Hematopoietic multipotent progenitor cell treated with erythropoietin and hydrocortisone succinate and interleukin-3 and kit ligand, for 6 days (in vitro differentiated cells): ENCODE data around the gene HOPX.
"Not testable (repeated sequence)": the region's sequence is repeated elsewhere in the genome, so short reads cannot be mapped to it uniquely, and the experiment has no call there.

Experiments used
- DNase-seq: peaks from one replicate; pipeline ENCODE4 v3.0.0-alpha.2; 2015

Gene HOPX

DNA sequence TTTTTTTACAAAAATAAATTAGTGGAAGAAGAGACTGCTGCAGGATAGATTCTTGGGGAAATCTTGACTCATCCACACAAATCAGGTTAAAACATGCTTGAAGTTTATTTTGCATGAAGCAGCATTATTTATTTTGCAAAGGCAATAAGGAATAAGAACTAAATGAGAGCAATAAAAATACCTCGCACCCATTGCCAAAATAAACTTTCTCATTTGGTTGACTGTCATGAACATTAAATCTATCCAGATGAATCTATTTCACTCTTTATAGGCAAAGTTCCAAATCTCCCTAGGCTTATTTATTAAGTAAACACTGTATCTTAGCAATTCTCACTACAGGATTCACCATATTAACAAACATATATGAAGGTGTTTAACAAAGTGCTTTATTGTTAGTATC is 58.9 kb downstream of the HOPX start:
- no peak for DNase-seq

DNA sequence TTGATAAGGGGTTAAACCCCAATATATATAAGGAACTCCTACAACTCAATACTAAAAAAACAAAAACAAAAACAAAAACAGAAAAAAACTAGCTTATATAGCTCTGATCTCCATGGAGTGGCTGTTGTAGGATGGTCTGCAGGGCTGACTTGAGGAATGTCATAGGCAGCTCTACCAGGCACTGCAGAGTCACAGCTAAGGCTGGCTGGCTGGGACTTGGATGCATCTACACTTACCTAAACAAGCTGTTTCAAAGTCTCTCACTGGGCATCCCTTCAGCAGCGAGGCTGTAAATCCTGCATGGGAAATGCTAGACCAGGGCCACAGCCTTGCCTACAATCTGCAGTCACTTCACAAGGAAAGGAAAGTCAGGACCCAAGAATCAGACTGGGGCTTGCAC is 61.3 kb downstream of the HOPX start:
- DNase-seq = no peak

DNA sequence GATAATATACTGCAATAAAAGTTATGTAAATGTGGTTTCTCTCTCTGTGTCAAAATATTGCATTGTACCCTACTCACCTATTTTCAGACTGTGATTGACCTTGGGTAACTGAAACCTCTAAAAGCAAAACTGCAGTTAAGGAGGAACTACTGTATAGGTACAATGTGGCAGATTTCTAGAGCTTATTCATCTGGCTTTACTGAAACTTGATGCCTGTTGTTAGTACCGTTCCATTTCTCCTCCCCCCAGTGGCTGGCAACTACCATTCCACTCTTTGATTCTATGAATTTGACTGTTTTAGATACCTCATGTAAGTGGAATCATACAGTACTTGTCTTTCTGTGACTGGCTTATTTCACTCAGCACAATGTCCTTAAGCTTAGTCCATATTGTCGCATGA is 61.9 kb downstream of the HOPX start:
- DNase-seq = no peak

DNA sequence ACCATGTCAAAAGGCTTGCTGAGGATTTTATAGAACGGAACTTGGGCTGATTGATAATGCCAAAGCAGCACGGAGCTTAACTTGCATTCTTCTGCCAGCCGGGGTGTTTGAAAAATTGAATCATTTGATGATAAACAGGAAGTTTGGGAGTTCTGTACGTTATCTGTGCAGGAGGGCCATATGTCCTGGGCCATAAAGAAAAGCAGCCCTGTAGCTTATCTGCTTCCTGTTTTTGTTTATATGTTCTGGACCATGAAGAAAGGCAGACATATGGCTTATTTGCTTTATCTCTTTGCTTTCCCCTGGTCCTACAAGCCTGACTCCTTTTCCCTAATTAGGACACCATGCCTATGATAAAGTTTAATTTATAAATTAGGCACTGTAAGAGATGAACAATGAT is 62.4 kb downstream of the HOPX start:
- no peak for DNase-seq

DNA sequence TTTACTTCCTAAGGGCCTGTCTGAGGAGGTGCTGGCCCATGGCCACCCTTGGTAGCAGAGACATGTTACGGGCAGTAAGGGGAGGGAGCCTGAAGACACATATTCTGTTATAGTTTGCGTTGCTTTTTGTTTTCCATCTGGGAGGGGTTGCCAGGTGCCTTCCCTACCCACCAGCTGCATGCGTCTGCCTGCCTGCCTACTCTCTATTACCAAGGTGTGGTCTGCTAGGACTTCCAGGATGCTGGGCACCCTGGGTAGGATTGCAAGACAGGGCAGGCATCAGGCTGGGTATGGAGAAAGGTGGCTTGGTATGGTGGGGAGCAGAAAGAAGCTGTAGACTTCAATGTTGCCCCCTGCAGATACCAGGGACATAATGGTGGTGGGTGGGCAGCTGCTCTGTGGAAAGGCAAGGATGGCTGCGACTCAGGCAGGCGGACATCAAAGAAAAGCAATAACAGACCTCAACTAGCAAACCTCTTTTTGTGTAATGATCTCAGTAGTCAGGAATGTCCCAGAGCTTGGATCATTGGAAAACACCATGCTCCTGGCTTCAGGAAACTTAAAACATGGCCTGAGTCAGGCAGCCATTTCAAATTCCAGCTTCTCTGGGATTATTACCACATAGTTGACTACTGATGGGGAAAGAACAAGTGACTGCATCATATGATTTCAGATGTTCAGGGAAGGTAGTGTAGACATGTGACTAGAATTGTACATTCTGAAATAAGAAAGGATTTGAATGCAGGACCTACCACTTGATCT is 67.8 kb downstream of the HOPX start:
- DNase-seq = no peak

DNA sequence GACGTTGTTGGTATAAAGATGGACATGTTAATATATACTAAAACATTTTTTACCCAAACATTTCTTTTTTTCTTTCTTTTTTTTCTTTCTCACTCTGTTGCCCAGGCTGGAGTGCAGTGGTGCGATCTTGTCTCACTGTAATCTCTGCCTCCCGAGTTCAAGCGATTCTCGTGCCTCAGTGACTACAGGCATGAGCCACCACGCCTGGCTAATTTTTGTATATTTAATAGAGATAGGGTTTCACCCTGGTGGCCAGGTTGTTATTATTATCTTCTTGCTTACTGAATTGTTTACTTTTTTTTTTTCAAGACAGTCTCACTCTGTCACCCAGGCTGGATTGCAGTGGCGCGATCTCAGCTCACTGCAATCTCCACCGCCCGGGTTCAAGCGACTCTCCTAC is 68.8 kb downstream of the HOPX start:
- no peak for DNase-seq

DNA sequence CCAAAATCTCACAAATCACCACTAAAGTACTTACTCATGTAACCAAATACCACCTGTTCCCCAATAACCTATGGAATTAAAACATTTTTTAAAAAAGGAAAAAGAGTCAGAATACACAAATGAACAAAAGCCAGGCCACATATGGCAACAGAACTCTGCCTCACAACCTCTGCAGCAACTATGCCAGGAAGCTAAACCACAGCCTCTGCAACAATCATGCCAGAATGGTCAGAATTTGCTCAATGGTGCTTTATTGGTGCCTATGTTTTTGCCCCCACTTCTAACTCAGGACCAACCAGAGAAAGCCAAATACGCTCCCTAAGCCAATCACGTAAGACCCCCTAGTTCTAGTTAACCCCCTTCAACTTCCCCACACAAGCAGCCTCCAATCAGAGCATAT is 69.6 kb downstream of the HOPX start:
- no peak for DNase-seq

DNA sequence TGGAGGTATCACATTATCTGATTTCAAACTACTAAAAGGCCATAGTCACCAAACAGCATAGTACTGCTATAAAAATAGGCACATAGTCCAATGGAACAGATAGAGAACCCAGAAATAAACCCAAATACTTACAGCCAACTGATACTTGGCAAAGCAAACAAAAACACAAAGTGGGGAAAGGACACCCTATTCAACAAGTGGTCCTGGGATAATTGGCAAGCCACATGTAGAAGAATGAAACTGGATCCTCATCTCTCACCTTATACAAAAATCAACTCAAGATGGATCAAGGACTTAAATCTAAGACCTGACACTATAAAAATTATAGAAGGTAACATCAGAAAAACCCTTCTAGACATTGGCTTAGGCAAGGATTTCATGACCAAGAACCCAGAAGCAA is 70.9 kb downstream of the HOPX start:
- DNase-seq = not testable (repeated sequence)

DNA sequence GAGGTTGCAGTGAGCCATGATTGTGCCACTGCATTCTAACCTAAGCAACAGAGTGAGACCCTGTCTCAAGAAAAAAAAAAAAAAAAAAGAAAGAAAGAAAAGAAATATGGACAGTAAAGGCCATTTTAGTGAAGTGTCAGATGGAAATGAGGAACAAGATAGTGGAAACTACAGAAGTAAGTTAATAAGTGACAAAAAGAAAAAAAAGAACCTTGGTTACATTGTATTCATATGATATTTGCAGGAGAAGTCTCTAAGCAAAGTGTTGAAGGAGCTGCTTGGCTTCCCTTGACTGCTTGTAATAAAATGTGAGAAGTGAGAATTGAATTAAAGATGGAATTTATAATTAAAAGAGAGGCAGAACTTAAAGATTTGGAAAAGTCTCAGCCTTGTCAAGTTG is 73.2 kb downstream of the HOPX start:
- no peak for DNase-seq

DNA sequence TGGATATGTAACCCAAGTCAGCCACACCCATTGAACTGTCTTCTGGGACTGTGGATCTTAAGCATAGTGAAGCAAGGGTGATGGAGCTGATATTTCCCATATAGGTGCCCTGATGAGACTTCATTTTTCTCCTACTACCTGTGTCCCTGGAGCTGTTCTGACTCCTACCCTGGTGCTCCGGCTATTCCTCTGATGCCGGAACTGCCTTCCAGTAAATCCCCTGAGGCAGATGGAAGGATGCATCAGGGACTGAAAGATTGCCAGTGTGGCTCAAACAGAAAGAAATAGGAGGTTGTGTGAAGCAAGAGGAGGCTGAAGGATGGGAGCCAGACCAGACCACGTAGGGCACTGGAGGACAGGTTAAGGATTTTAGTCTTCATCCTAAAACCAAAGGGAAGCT is 74.7 kb downstream of the HOPX start:
- DNase-seq = no peak

DNA sequence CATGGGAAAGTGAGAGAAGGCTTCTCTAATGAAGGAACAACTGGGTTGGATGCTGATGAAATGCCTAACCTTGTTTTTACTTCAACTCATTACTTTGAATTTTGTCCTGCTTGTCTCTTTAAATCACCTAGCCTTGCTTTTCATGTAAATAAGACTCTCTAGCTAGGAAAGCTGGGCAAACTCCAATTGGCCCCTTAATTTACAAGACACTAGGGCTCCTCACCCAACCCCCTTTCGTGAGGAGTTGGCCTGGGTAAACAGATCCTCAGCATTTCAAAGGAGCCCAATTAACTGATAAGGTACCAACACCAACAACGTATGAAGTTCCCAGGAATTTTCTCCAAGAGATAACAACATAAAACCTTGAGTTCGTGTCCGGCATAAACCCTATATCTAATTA is 75.6 kb downstream of the HOPX start:
- DNase-seq = not testable (repeated sequence)

DNA sequence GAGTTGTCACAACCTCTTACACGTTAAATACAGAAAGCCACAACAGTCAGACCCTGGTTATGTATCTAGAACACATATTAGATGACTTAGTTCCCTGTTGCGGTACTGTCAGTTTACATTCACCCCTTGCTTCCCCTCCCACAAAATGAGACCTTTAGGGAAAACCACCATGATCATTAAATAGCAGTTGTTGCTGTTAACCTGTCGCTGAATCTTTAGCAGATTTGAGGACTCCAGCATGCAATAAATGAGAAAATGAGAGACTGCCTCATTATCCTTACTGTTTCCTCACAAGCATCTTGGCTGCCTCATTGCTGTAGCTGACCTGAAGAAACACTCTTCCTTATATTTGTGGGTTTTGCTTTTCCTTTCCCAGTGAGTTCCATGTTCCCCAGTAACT is 77.8 kb downstream of the HOPX start:
- no peak for DNase-seq
